ENCODE measurements around the gene MYCL.

DNA sequence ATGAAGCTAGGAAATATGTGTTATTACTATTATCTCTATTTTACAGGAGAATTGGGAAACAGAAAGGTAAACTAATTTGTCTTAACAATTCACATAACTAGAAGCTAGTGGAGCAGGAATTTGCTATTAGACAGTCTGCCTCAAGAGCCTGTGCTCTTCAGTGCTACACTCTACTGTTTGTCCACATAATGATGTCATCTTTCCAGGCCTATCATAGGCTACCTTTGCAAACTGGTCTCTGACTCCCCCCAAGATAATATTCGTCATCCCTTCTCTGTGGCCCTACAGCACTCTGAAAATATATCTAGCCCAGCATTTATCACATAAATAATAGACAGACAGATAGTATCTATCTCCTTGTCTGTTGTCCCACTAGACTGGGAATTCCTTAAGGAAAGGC is 52.5 kb downstream of the MYCL start:
- TF ChIP-seq CTCF (IDR thresholded peaks at IDR 0.05) (no peak), POLR2AphosphoS5 (IDR thresholded peaks at IDR 0.05; ENCODE audit: insufficient read depth in 1 of 2, low read depth in 1 of 2) (no peak)
